Hepatocyte (in vitro differentiated cells): ENCODE measurements around the gene TSHZ1. TPM values are rescaled to one million over a fixed set of nuclear protein-coding genes. Genes with fewer than 3 reads are reported as not detected.

ENCODE experiments used
- DNase-seq: peaks from one replicate; pipeline ENCODE4 v3.0.0-alpha.2; 2016; ENCODE audit warnings: low spot score
- H2AFZ ChIP-seq: fragments of 200-600 bp; sonication (generic); 2 replicates; pipeline ENCODE4 v1.6.0; 2016; ENCODE audit warnings: antibody characterized with exemption, mild to moderate bottlenecking
- H3K27ac ChIP-seq: fragments of 200-600 bp; sonication (generic); 2 replicates; pipeline ENCODE4 v1.5.1; 2016; ENCODE audit warnings: mild to moderate bottlenecking
- H3K27me3 ChIP-seq: fragments of 200-600 bp; sonication (generic); 2 replicates; pipeline ENCODE4 v1.6.1; 2016
- H3K36me3 ChIP-seq: fragments of 200-600 bp; sonication (generic); replicated peaks from 2 replicates; pipeline ENCODE4 v1.5.1; 2016; ENCODE audit warnings: low read depth; ENCODE audit not compliant: insufficient read depth
- H3K4me1 ChIP-seq: fragments of 200-600 bp; sonication (generic); 2 replicates; pipeline ENCODE4 v1.5.1; 2016; ENCODE audit warnings: mild to moderate bottlenecking, moderate library complexity; ENCODE audit not compliant: insufficient read depth
- H3K4me2 ChIP-seq: fragments of 200-600 bp; sonication (generic); 2 replicates; pipeline ENCODE4 v1.6.0; 2016
- H3K4me3 ChIP-seq: fragments of 200-600 bp; sonication (generic); 2 replicates; pipeline ENCODE4 v1.5.1; 2016; ENCODE audit warnings: mild to moderate bottlenecking
- H3K79me2 ChIP-seq: fragments of 200-600 bp; sonication (generic); 2 replicates; pipeline ENCODE4 v1.6.0; 2017; ENCODE audit warnings: mild to moderate bottlenecking
- H3K9me2 ChIP-seq: fragments of 200-600 bp; sonication (generic); replicated peaks from 2 replicates; pipeline ENCODE4 v1.6.0; 2017; ENCODE audit warnings: mild to moderate bottlenecking; ENCODE audit not compliant: insufficient read depth
- H3K9me3 ChIP-seq: fragments of 200-600 bp; sonication (generic); 2 replicates; pipeline ENCODE4 v1.5.1; 2016; ENCODE audit warnings: low read depth, mild to moderate bottlenecking
- H4K20me1 ChIP-seq: fragments of 200-600 bp; sonication (generic); 2 replicates; pipeline ENCODE4 v1.6.0; 2016; ENCODE audit warnings: mild to moderate bottlenecking; ENCODE audit not compliant: insufficient read depth, poor library complexity, severe bottlenecking
- EZH2 ChIP-seq: fragments of 200-600 bp; sonication (generic); IDR thresholded peaks from 2 replicates; pipeline ENCODE4 v1.6.1; 2016; ENCODE audit warnings: antibody characterized with exemption, mild to moderate bottlenecking, borderline replicate concordance
- EZH2phosphoT487 ChIP-seq: fragments of 200-600 bp; sonication (generic); IDR thresholded peaks from one replicate; pipeline ENCODE4 v1.6.1; 2018; ENCODE audit warnings: antibody characterized with exemption, mild to moderate bottlenecking, low read depth, moderate library complexity; ENCODE audit not compliant: unreplicated experiment, severe bottlenecking
- WGBS: methylation state at CpG from one replicate; pipeline ENCODE4 v1.1.6; 2016; ENCODE audit warnings: low lambda C conversion rate; ENCODE audit errors: missing lambda C conversion rate; 5-methylcytosine and 5-hydroxymethylcytosine counted together
- polyA plus RNA-seq: library from polyadenylated mRNA; unstranded; fragments of >200 nt; fragmentation: Nextera tagmentation; extraction: Ambion mirVana; gene quantifications from 2 replicates; pipeline ENCODE4 v1.2.1, GENCODE V29; 2016
- total RNA-seq: library from RNA; depleted of rRNA; stranded (reverse); fragments of >200 nt; gene quantifications from 2 replicates; pipeline ENCODE4 v1.2.3, GENCODE V29; 2014
- TF ChIP-seq, protein P1 (sequence below): fragments of 200-600 bp; sonication (generic); IDR thresholded peaks from 2 replicates; pipeline ENCODE4 v1.5.1; 2016; ENCODE audit warnings: antibody characterized with exemption, mild to moderate bottlenecking; ENCODE audit not compliant: poor library complexity

Gene TSHZ1
- total and polyA plus RNA-seq, 2 experiments from 2014 or later: 8.5 to 13.1 TPM

- H3K9me2 ChIP-seq: no peaks in the 10 kb centered on the region
- H3K36me3 ChIP-seq: no peaks in the 10 kb centered on the region
- H3K9me3 ChIP-seq: no peaks in the 10 kb centered on the region
- H3K27ac ChIP-seq: no peak overlapping the region
- 100% methylated on average over 9 of the region's 9 CpGs for WGBS
- TF ChIP-seq, protein P1, sequence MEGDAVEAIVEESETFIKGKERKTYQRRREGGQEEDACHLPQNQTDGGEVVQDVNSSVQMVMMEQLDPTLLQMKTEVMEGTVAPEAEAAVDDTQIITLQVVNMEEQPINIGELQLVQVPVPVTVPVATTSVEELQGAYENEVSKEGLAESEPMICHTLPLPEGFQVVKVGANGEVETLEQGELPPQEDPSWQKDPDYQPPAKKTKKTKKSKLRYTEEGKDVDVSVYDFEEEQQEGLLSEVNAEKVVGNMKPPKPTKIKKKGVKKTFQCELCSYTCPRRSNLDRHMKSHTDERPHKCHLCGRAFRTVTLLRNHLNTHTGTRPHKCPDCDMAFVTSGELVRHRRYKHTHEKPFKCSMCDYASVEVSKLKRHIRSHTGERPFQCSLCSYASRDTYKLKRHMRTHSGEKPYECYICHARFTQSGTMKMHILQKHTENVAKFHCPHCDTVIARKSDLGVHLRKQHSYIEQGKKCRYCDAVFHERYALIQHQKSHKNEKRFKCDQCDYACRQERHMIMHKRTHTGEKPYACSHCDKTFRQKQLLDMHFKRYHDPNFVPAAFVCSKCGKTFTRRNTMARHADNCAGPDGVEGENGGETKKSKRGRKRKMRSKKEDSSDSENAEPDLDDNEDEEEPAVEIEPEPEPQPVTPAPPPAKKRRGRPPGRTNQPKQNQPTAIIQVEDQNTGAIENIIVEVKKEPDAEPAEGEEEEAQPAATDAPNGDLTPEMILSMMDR: no peak
- no peak for TF ChIP-seq EZH2phosphoT487
- TF ChIP-seq EZH2: no peak
- no peaks in the 10 kb centered on the region for H3K79me2 ChIP-seq
- no peak overlapping the region for H3K4me3 ChIP-seq
- H3K4me1 ChIP-seq: no peaks in the 10 kb centered on the region
- no peak overlapping the region for H3K4me2 ChIP-seq
- H2AFZ ChIP-seq: no peak overlapping the region
- no peaks in the 10 kb centered on the region for H3K27me3 ChIP-seq
- no peaks in the 10 kb centered on the region for H4K20me1 ChIP-seq
- DNase-seq: no peak
Observed at GRCh38 chr18:75320506-75320905, 109.9 kb downstream of the TSHZ1 start.

- 93% methylated on average over 6 of the region's 6 CpGs for WGBS
- no peaks in the 10 kb centered on the region for H3K9me2 ChIP-seq
- H3K79me2 ChIP-seq: no peaks in the 10 kb centered on the region
- no peak overlapping the region for H3K4me2 ChIP-seq
- no peak overlapping the region for H2AFZ ChIP-seq
- H3K9me3 ChIP-seq: no peaks in the 10 kb centered on the region
- no peak for DNase-seq
- H3K27me3 ChIP-seq: no peaks in the 10 kb centered on the region
- H3K4me3 ChIP-seq: no peak overlapping the region
- H4K20me1 ChIP-seq: no peaks in the 10 kb centered on the region
- TF ChIP-seq EZH2phosphoT487 (no peak), EZH2 (no peak)
- TF ChIP-seq, protein P1: no peak
- no peaks in the 10 kb centered on the region for H3K36me3 ChIP-seq
- no peak overlapping the region for H3K27ac ChIP-seq
- H3K4me1 ChIP-seq: no peaks in the 10 kb centered on the region
Observed at GRCh38 chr18:75321431-75321830, 110.8 kb downstream of the TSHZ1 start.

DNA sequence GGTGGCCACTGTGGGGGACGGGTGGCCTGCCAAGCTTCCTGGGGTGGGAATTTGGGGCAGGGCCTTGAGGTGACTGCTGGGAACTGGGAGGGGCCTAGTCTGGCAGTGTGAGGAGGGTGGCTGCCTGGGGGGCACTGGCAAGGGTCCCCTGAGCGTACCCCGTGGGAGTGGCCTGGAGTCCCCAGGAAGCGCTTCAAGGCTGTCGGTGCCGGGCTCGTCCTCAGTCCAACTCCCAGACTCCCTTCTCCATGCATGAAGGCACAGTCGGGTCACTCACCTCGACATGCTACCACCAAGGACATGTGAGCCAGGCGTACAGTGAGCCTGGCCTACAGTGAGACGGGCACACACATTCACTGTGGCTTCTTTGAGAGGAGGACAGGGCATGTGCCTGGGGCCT lies 111.6 kb downstream of the TSHZ1 start:
- no peaks in the 10 kb centered on the region for H4K20me1 ChIP-seq
- H3K27me3 ChIP-seq: no peaks in the 10 kb centered on the region
- H3K27ac ChIP-seq: no peak overlapping the region
- no peak overlapping the region for H2AFZ ChIP-seq
- no peak for DNase-seq
- WGBS: 95% methylated on average over 10 of the region's 11 CpGs
- no peak overlapping the region for H3K4me3 ChIP-seq
- H3K9me2 ChIP-seq: no peaks in the 10 kb centered on the region
- TF ChIP-seq EZH2: no peak
- no peak for TF ChIP-seq EZH2phosphoT487
- TF ChIP-seq, protein P1: no peak
- H3K36me3 ChIP-seq: no peaks in the 10 kb centered on the region
- H3K79me2 ChIP-seq: no peaks in the 10 kb centered on the region
- no peaks in the 10 kb centered on the region for H3K4me1 ChIP-seq
- no peaks in the 10 kb centered on the region for H3K9me3 ChIP-seq
- H3K4me2 ChIP-seq: no peak overlapping the region

DNA sequence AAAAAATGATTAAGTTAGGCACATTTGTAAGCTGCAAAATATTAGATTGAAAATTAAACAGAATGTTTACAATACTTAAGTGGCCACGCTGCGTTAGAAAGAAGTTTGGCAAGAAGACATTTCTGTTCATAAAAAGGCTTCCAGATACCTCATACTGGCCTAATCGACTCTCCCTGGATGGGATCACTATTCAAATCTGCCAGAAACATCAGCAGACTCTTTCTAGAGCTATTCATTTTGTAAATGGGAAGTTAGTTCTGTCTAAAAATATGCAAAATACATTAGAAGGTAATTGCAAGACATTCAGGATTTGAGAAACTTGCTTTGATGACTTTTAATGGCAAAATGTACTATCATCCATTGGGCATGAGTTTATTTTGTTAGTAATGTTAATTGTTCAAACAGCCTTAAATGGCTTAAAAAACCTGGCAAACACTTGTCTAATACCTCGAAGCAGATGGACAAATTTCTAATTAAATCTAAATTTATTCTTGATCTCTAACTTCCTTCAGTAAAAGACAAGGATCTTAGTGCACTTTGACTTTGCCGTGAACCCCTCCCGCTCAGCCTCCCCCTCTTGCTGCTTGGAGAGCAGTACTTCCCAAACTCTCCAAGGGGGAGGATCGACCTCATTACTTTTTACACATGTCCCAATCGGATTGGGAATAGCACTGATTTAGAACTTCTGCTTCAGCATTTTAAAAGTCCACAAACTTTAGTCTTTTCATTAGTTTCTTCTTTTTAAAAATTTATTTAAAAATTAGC lies 113.4 kb downstream of the TSHZ1 start:
- Histone ChIP-seq H3K27me3 (no peaks in the 10 kb centered on the region), H3K4me1 (no peaks in the 10 kb centered on the region), H2AFZ (no peak overlapping the region), H3K27ac (no peak overlapping the region), H3K4me2 (no peak overlapping the region), H3K9me3 (peaks cover 7% of the 10 kb centered on the region), H3K79me2 (no peaks in the 10 kb centered on the region), H3K4me3 (no peak overlapping the region), H4K20me1 (no peaks in the 10 kb centered on the region), H3K9me2 (no peaks in the 10 kb centered on the region), H3K36me3 (no peaks in the 10 kb centered on the region)
- 82% methylated on average over 8 of the region's 8 CpGs for WGBS
- no peak for DNase-seq
- TF ChIP-seq EZH2 (no peak), EZH2phosphoT487 (no peak)
- TF ChIP-seq, protein P1: no peak
